ENCODE measurements around the gene CS. TPM values are rescaled to one million over a fixed set of nuclear protein-coding genes. Genes with fewer than 3 reads are reported as not detected.
"Not testable (repeated sequence)": the region's sequence is repeated elsewhere in the genome, so short reads cannot be mapped to it uniquely, and the experiment has no call there.

Gene CS
- total RNA-seq, 4 donors from 2014 or later, result 211 to 359 (median 271) TPM

DNA sequence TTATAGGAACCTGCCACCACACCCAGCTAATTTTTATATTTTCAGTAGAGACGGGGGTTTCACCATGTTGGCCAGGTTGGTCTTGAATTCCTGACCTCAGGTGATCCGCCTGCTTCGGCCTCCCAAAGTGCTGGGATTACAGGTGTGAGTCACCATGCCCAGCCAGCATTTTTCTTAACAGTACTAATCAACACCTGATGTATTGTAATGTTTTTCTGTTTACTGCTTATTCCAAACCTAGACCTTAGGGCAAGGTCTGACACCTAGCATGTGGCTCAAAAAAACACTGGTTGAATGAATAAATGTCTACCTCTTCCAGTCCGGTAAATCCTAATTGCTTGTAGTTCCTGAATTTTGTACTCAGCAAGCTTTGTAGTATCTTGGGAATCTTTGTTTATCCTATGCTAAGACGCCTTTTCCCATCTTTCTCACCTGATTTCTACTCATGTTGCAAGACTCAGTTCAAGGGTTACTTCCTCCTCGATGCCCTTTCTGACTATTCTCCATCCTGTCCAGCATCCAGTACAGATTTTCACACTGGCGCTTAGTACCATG lies 30.9 kb upstream of the CS start:
- Histone ChIP-seq H3K4me3 (no peak overlapping the region), H3K9me3 (no peaks in the 10 kb centered on the region), H3K27me3 (no peaks in the 10 kb centered on the region), H3K27ac (no peak overlapping the region), H3K36me3 (peaks cover 0 to 24% of the 10 kb centered on the region in 2 donors), H3K4me1 (peaks cover 9 to 14% of the 10 kb centered on the region in 2 donors)
- no peak for TF ChIP-seq CTCF (IDR thresholded peaks at IDR 0.05 in 4 of 5, conservative IDR thresholded peaks at IDR 0.05 in 1 of 5)
- TF ChIP-seq POLR2A (IDR thresholded peaks at IDR 0.05), result no peak
- in situ Hi-C loops (cut with MboI; ENCODE audit: low sequenced_read_pairs in 4 of 4) (no loop called here), intact Hi-C loops (cut with DNase I; ENCODE audit: low total_unique reads) (loop anchor here (5.0 kb wide), 1 partner anchor 136 kb away; the partner anchor contains the start of gene SPRYD4)
- no peak for DNase-seq
- ATAC-seq, result no peak

GRCh38 chr12:56326533-56326932 lies 26.4 kb upstream of the CS start:
- Histone ChIP-seq H3K27ac (no peak overlapping the region), H3K4me1 (no peaks in the 10 kb centered on the region), H3K27me3 (no peaks in the 10 kb centered on the region), H3K4me3 (no peak overlapping the region), H3K9me3 (no peaks in the 10 kb centered on the region), H3K36me3 (peaks cover 3 to 69% of the 10 kb centered on the region in 2 donors)
- TF ChIP-seq POLR2A (IDR thresholded peaks at IDR 0.05) (no peak), CTCF (IDR thresholded peaks at IDR 0.05 in 4 of 5, conservative IDR thresholded peaks at IDR 0.05 in 1 of 5) (no peak)
- intact Hi-C loops (cut with DNase I; ENCODE audit: low total_unique reads), result no loop called here
- no peak for DNase-seq
- in situ Hi-C loops (cut with MboI; ENCODE audit: low sequenced_read_pairs in 4 of 4), result no loop called here
- no peak for ATAC-seq

- in situ Hi-C loops (cut with MboI; ENCODE audit: low sequenced_read_pairs in 4 of 4), result no loop called here
- H3K27me3 ChIP-seq, result no peaks in the 10 kb centered on the region
- H3K4me1 ChIP-seq, result no peaks in the 10 kb centered on the region
- H3K27ac ChIP-seq, result no peak overlapping the region
- DNase-seq, result no peak
- ATAC-seq, result no peak
- no peak overlapping the region for H3K4me3 ChIP-seq
- intact Hi-C loops (cut with DNase I; ENCODE audit: low total_unique reads), result no loop called here
- H3K36me3 ChIP-seq, result peaks cover 3 to 71% of the 10 kb centered on the region in 2 donors
- H3K9me3 ChIP-seq, result no peaks in the 10 kb centered on the region
- TF ChIP-seq CTCF (IDR thresholded peaks at IDR 0.05 in 4 of 5, conservative IDR thresholded peaks at IDR 0.05 in 1 of 5), result no peak
- TF ChIP-seq POLR2A (IDR thresholded peaks at IDR 0.05), result no peak
Measured at GRCh38 chr12:56326126-56326525, 26.0 kb upstream of the CS start.

- intact Hi-C loops (cut with DNase I; ENCODE audit: low total_unique reads), result no loop called here
- TF ChIP-seq POLR2A (IDR thresholded peaks at IDR 0.05), result no peak
- no peak for TF ChIP-seq CTCF (IDR thresholded peaks at IDR 0.05 in 4 of 5, conservative IDR thresholded peaks at IDR 0.05 in 1 of 5)
- Histone ChIP-seq H3K4me3 (no peak overlapping the region), H3K27me3 (no peaks in the 10 kb centered on the region), H3K9me3 (no peaks in the 10 kb centered on the region), H3K27ac (no peak overlapping the region), H3K4me1 (no peaks in the 10 kb centered on the region), H3K36me3 (peaks cover 3 to 85% of the 10 kb centered on the region in 2 donors)
- DNase-seq (no peak), ATAC-seq (no peak)
- in situ Hi-C loops (cut with MboI; ENCODE audit: low sequenced_read_pairs in 4 of 4), result no loop called here
Measured at GRCh38 chr12:56324206-56324605, 24.1 kb upstream of the CS start.

GRCh38 chr12:56321610-56322009 lies 21.5 kb upstream of the CS start:
- DNase-seq; ATAC-seq; in situ Hi-C loops (cut with MboI; ENCODE audit: low sequenced_read_pairs in 4 of 4); H3K27me3 ChIP-seq; H3K4me1 ChIP-seq; intact Hi-C loops (cut with DNase I; ENCODE audit: low total_unique reads); H3K9me3 ChIP-seq; H3K27ac ChIP-seq; H3K4me3 ChIP-seq: not testable (repeated sequence)
- H3K36me3 ChIP-seq, result peaks cover 3 to 80% of the 10 kb centered on the region in 2 donors

All from gastrocnemius medialis (tissue), 4 donors.